Brain microvascular endothelial cell (primary cell): ENCODE results near the gene NXPE4.
"Not testable (repeated sequence)": the region's sequence is repeated elsewhere in the genome, so short reads cannot be mapped to it uniquely, and the experiment has no call there.

Source experiments
- DNase-seq: peaks from one replicate; pipeline ENCODE4 v3.0.0-alpha.2; 2020
- H3K27ac ChIP-seq: fragments of 250-450 bp; sonication (Bioruptor Pico); 2 replicates; pipeline ENCODE4 v1.5.1; 2020; ENCODE audit warnings: mild to moderate bottlenecking, moderate library complexity
- H3K27me3 ChIP-seq: fragments of 250-450 bp; sonication (Bioruptor Pico); replicated peaks from 2 replicates; pipeline ENCODE4 v1.5.1; 2020; ENCODE audit warnings: mild to moderate bottlenecking
- H3K36me3 ChIP-seq: fragments of 250-450 bp; sonication (Bioruptor Pico); replicated peaks from 2 replicates; pipeline ENCODE4 v1.5.1; 2020; ENCODE audit warnings: mild to moderate bottlenecking
- H3K4me3 ChIP-seq: 2 replicates; pipeline ENCODE4 v1.5.1; 2011; ENCODE audit warnings: low read depth, mild to moderate bottlenecking, control low read depth, low read length, moderate library complexity
- in situ Hi-C: cut with HindIII; loops from 2 replicates; pipeline ENCODE4 v1.10.0; 2017; ENCODE audit warnings: low sequenced_read_pairs, low pct_ligation_motif_present
- TF ChIP-seq, protein P1 (sequence below): IDR thresholded peaks from 2 replicates; pipeline ENCODE4 v1.5.1; 2011; ENCODE audit warnings: low read depth, mild to moderate bottlenecking, moderate library complexity, low read length, control low read depth, inconsistent platforms; ENCODE audit errors: missing control alignments

NXPE4 gene

GRCh38 chr11:114595571-114595970 is at the start of gene NXPE4:
Gene NXPE4 (minus strand): TSS chr11:114595786. CDS start chr11:114594759, 1,027 bp downstream.
- Histone ChIP-seq H3K27me3 (no peaks in the 10 kb centered on the region), H3K27ac (no peak within 1 kb of the TSS), H3K36me3 (no peaks in the 10 kb centered on the region), H3K4me3 (no peak within 1 kb of the TSS)
- TF ChIP-seq, protein P1, sequence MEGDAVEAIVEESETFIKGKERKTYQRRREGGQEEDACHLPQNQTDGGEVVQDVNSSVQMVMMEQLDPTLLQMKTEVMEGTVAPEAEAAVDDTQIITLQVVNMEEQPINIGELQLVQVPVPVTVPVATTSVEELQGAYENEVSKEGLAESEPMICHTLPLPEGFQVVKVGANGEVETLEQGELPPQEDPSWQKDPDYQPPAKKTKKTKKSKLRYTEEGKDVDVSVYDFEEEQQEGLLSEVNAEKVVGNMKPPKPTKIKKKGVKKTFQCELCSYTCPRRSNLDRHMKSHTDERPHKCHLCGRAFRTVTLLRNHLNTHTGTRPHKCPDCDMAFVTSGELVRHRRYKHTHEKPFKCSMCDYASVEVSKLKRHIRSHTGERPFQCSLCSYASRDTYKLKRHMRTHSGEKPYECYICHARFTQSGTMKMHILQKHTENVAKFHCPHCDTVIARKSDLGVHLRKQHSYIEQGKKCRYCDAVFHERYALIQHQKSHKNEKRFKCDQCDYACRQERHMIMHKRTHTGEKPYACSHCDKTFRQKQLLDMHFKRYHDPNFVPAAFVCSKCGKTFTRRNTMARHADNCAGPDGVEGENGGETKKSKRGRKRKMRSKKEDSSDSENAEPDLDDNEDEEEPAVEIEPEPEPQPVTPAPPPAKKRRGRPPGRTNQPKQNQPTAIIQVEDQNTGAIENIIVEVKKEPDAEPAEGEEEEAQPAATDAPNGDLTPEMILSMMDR, result no peak
- in situ Hi-C loops, result no loop called here
- DNase-seq, result no peak

- DNase-seq, H3K36me3 ChIP-seq, H3K27me3 ChIP-seq, in situ Hi-C loops, H3K27ac ChIP-seq, H3K4me3 ChIP-seq: not testable (repeated sequence)
Measured at GRCh38 chr11:114639440-114639839, 43.9 kb upstream of the NXPE4 start.

- DNase-seq, in situ Hi-C loops, H3K36me3 ChIP-seq, H3K27ac ChIP-seq, H3K27me3 ChIP-seq, H3K4me3 ChIP-seq: not testable (repeated sequence)
Measured at GRCh38 chr11:114631445-114631965, 35.9 kb upstream of the NXPE4 start.

DNA sequence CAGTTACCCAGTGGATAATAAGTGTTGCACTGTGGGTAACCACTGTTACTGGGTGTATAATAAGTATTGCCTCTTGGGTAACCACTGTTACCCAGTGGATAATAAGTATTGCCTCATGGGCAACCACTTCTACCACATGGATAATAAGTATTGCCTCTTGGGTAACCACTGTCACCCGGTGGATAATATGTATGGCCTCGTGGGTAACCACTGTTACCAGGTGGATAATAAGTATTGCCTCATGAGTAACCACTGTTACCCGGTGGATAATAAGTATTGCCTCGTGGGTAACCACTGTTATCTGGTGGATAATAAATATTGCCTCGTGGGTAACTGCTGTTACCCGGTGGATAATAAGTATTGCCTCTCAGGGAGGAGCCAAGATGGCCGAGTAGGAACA is 29.7 kb upstream of the NXPE4 start:
- Histone ChIP-seq H3K36me3 (no peaks in the 10 kb centered on the region), H3K27ac (no peak overlapping the region), H3K27me3 (no peaks in the 10 kb centered on the region), H3K4me3 (no peak overlapping the region)
- in situ Hi-C loops, result no loop called here
- TF ChIP-seq, protein P1, result no peak
- DNase-seq, result no peak

GRCh38 chr11:114624455-114625207 is 29.0 kb upstream of the NXPE4 start:
- no peak overlapping the region for H3K4me3 ChIP-seq
- TF ChIP-seq, protein P1, result no peak
- no peak overlapping the region for H3K27ac ChIP-seq
- no peaks in the 10 kb centered on the region for H3K27me3 ChIP-seq
- DNase-seq, result no peak
- H3K36me3 ChIP-seq, result no peaks in the 10 kb centered on the region
- in situ Hi-C loops, result no loop called here

DNA sequence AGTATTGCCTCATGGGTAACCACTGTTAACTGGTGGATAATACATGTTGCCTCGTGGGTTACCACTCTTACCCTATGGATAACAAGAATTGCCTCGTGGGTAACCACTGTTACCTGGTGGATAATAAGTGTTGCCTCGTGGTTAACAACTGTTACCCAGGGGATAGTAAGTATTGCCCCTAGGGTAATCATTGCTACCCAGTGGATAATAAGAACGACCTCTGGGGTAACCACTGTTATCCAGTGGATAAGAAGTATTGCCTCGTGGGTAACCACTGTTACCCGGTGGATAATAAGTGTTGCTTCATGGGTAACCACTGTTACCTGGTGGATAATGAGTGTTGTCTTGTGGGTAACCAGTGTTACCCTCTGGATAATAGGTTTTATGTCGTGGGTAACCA is 28.1 kb upstream of the NXPE4 start:
- no peak for DNase-seq
- in situ Hi-C loops, result no loop called here
- H3K36me3 ChIP-seq, result no peaks in the 10 kb centered on the region
- TF ChIP-seq, protein P1, result no peak
- no peak overlapping the region for H3K4me3 ChIP-seq
- no peaks in the 10 kb centered on the region for H3K27me3 ChIP-seq
- H3K27ac ChIP-seq, result no peak overlapping the region

DNA sequence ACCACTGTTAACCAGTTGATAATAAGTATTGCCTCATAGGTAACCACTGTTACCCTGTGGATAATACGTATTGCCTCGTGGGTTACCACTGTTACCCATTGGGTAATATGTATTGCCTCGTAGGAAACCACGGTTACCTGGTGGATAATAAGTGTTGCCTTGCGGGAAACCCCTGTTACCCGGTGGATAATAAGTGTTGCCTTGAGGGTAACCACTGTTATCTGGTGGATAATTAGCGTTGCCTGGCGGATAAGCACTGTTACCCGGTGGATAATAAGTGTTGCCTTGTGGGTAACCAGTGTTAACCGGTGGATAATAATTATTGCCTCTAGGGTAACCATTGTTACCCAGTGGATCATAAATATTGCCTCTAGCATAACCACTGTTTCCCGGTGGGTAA is 27.3 kb upstream of the NXPE4 start:
- Histone ChIP-seq H3K36me3 (no peaks in the 10 kb centered on the region), H3K4me3 (no peak overlapping the region), H3K27ac (no peak overlapping the region), H3K27me3 (no peaks in the 10 kb centered on the region)
- no peak for DNase-seq
- in situ Hi-C loops, result no loop called here
- TF ChIP-seq, protein P1, result no peak
